Smooth muscle cell of the umbilical artery (primary cell): ENCODE data around the gene HIBCH. TPM values are rescaled to one million over a fixed set of nuclear protein-coding genes. Genes with fewer than 3 reads are reported as not detected.

Experiments used
- total RNA-seq: library from RNA; depleted of rRNA; stranded (reverse); fragments of >200 nt; gene quantifications from 2 replicates; pipeline ENCODE4 v1.2.3, GENCODE V29; 2014

The HIBCH gene
- total RNA-seq, result 16.3 and 17.8 TPM in 2 replicates

GRCh38 chr2:190319555-190320498 is at the start of gene HIBCH:
Gene HIBCH, minus strand, starts transcription at chr2:190319826. Its CDS starts 76 bp downstream, at chr2:190319750.

GRCh38 chr2:190343536-190344275 is 24.1 kb upstream of the HIBCH start, which contains the start of gene INPP1:
Gene INPP1, plus strand, starts transcription at chr2:190343589. Its CDS starts 16,514 bp downstream, at chr2:190360103.

Other genes starting within 250 kb of the HIBCH start
- 8.6 and 9.1 TPM in 2 replicates for gene INPP1, start 23.8 kb upstream of the HIBCH start, total RNA-seq
- 6.2 and 8.4 TPM in 2 replicates for gene MFSD6, start 88.5 kb upstream of the HIBCH start, total RNA-seq
- gene NEMP2, start 214.9 kb upstream of the HIBCH start, total RNA-seq, result 5.7 and 9.8 TPM in 2 replicates